Pancreas (tissue), 10 donors: ENCODE measurements around the gene RAB19. TPM values are rescaled to one million over a fixed set of nuclear protein-coding genes. Genes with fewer than 3 reads are reported as not detected.

ENCODE experiments used
- ATAC-seq, 4 donors: fragments of 200-7000 bp; cut with Tn5 transposase; one replicate each; pipeline versions ENCODE4 v1.8.0 to v1.9.1; 2020; ENCODE audit warnings: mild to moderate bottlenecking in 4 of 4, moderate library complexity in 4 of 4
- DNase-seq, 6 donors: peaks; one replicate each; pipeline ENCODE4 v3.0.0-alpha.2; 2020
- FAIRE-seq: peaks from 2 replicates; lab custom pipeline; 2012; peaks lifted over from hg19 to GRCh38; lab: Jason Lieb, UNC
- H3K27ac ChIP-seq, 4 donors: fragments of 200-600 bp; sonication (generic); 1 replicate in 3 of 4; 2 replicates in 1 of 4; pipeline versions ENCODE4 v1.5.0 to v1.8.0; 2020
- H3K27me3 ChIP-seq, 4 donors: fragments of 200-600 bp; one replicate each; pipeline ENCODE4 v1.8.0; 2021
- H3K36me3 ChIP-seq, 3 donors: fragments of 200-600 bp; sonication (generic) in 1 of 3; one replicate each; pipeline versions ENCODE4 v1.5.0 to v1.8.0; 2020 to 2021
- H3K4me1 ChIP-seq, 3 donors: fragments of 200-600 bp; one replicate each; pipeline ENCODE4 v1.8.0; 2021
- H3K4me3 ChIP-seq, 4 donors: fragments of 200-600 bp; sonication (generic) in 2 of 4; one replicate each; pipeline versions ENCODE4 v1.5.0 to v1.8.0; 2020 to 2021
- H3K9me3 ChIP-seq, 4 donors: fragments of 200-600 bp; one replicate each; pipeline ENCODE4 v1.8.0; 2021
- CTCF ChIP-seq, 4 donors: fragments of 200-600 bp; sonication (generic) in 3 of 4; IDR thresholded peaks; one replicate each; pipeline versions ENCODE4 v1.5.0 to v1.8.0; 2021; ENCODE audit warnings: antibody characterized with exemption in 4 of 4
- whole genome bisulfite sequencing, 2 donors: extraction: QIAGEN DNeasy Blood & Tissue Kit; methylation state at CpG; one replicate each; pipeline ENCODE4 v1.1.7; 2013; 5-methylcytosine and 5-hydroxymethylcytosine counted together
- intact Hi-C, 3 donors: fragments of 100-400 bp; cut with DNase I; formaldehyde crosslinking; loops; one replicate each; pipeline versions ENCODE4 v1.11.1 to v1.14.2; 2022
- polyA plus RNA-seq, 2 donors: library from polyadenylated mRNA; stranded (reverse); fragments of 200-250 nt; gene quantifications; one replicate each; pipeline ENCODE4 v1.2.3, GENCODE V29; 2013
- total RNA-seq, 6 donors: library from RNA; stranded (reverse); fragmentation: NEBNext Ultra II Directional in 4 of 6; extraction: Animal tissue kit (Norgen Biotek cat#: 25700) in 4 of 6; gene quantifications; one replicate each; pipeline versions ENCODE4 v1.2.1 to v1.2.4, GENCODE V29; 2021 to 2023
- donor health status: healthy with polysubstance abuse.
- donor health status: DM: no; HTN: no; CAD: no; lungs with moderate emphysema.
- donor health status: DM: no; HTN: no; CAD: no.
- donor health status: control.
- donor health status: control.
- donor health status: Bipolar disorder and iron deficiency.
- donor health status: DM: yes; HTN: yes; CAD: no.
- donor health status: DM: no; HTN: no; CAD: no.
- donor health status: DM: no; HTN: no; CAD: no.
- donor health status: DM: yes; HTN: yes; CAD: no.

Gene RAB19
- total and polyA plus RNA-seq, 8 donors = 1.5 to 10.7 (median 6.1) TPM

- no peak for FAIRE-seq
- peak in 3 of 4 donors; percentile 24 to 52 (median 27) for TF ChIP-seq CTCF (IDR thresholded peaks at IDR 0.05)
- H3K9me3 ChIP-seq = no peaks in the 10 kb centered on the region
- peak in 3 of 6 donors; percentile 24 to 46 (median 41) for DNase-seq
- 11 to 15% methylated on average over 2 of the region's 2 CpGs for WGBS, 2 donors
- no peak overlapping the region for H3K4me3 ChIP-seq
- no peak overlapping the region for H3K27ac ChIP-seq
- H3K36me3 ChIP-seq = peaks cover 0 to 6% (median 0%) of the 10 kb centered on the region in 3 donors
- peak in 1 of 4 donors; percentile 10 for ATAC-seq
- intact Hi-C loops = no loop called here
- no peaks in the 10 kb centered on the region for H3K27me3 ChIP-seq
- peaks cover 4 to 24% (median 7%) of the 10 kb centered on the region in 3 donors for H3K4me1 ChIP-seq
These were observed 72.0 kb downstream of the RAB19 start for GRCh38 chr7:140475747-140476333.

- peak overlapping the region in 1 of 4 donors; percentile 98 for H3K4me3 ChIP-seq
- DNase-seq (no peak), FAIRE-seq (no peak), ATAC-seq (no peak)
- peaks cover 4 to 24% (median 7%) of the 10 kb centered on the region in 3 donors for H3K4me1 ChIP-seq
- no peaks in the 10 kb centered on the region for H3K9me3 ChIP-seq
- TF ChIP-seq CTCF (IDR thresholded peaks at IDR 0.05) = no peak
- no peak overlapping the region for H3K27ac ChIP-seq
- WGBS, 2 donors = 47 to 60% methylated on average over 11 of the region's 11 CpGs
- H3K36me3 ChIP-seq = no peaks in the 10 kb centered on the region
- H3K27me3 ChIP-seq = no peaks in the 10 kb centered on the region
- intact Hi-C loops = no loop called here
These were observed 72.9 kb downstream of the RAB19 start for GRCh38 chr7:140476698-140477261.

Other genes with a start within 250 kb of the RAB19 start
- 1 to 10 TPM; 5.2 to 8.5 (median 6.7) TPM for gene KDM7A, start 227.1 kb upstream of the RAB19 start, total RNA-seq
- 1 to 10 TPM; 3.3 to 4.5 TPM for gene KDM7A, start 227.1 kb upstream of the RAB19 start, polyA plus RNA-seq
- gene SLC37A3, start 5.5 kb upstream of the RAB19 start, total RNA-seq = 10 to 100 TPM; 22.8 to 30.3 (median 24.0) TPM
- 10 to 100 TPM; 17.3 to 28.0 TPM for gene SLC37A3, start 5.5 kb upstream of the RAB19 start, polyA plus RNA-seq
- 10 to 100 TPM; 59.3 to 65.8 (median 61.0) TPM for gene MKRN1, start 75.4 kb downstream of the RAB19 start, total RNA-seq
- 10 to 100 TPM; 26.5 to 47.2 TPM for gene MKRN1, start 75.4 kb downstream of the RAB19 start, polyA plus RNA-seq
- gene DENND2A, start 236.8 kb downstream of the RAB19 start, total RNA-seq = 1 to 10 TPM; 1.1 to 2.2 (median 1.6) TPM
- gene DENND2A, start 236.8 kb downstream of the RAB19 start, polyA plus RNA-seq = 1 to 10 TPM; 3.1 to 5.0 TPM